GM19372 (cell line): ENCODE data around the gene MAP2K7.
"Not testable (repeated sequence)": the region's sequence is repeated elsewhere in the genome, so short reads cannot be mapped to it uniquely, and the experiment has no call there.

ENCODE experiments used
- ATAC-seq: cut with Tn5 transposase; IDR thresholded peaks from one replicate; pipeline ENCODE4 v1.9.1; 2021; ENCODE audit warnings: mild to moderate bottlenecking, low read depth, moderate library complexity; ENCODE audit not compliant: unreplicated experiment

Gene MAP2K7

GRCh38 chr19:7883105-7883504 is 20.6 kb upstream of the MAP2K7 start:
- ATAC-seq = no peak

- ATAC-seq = no peak
These were observed 19.7 kb upstream of the MAP2K7 start for GRCh38 chr19:7883796-7884570.

DNA sequence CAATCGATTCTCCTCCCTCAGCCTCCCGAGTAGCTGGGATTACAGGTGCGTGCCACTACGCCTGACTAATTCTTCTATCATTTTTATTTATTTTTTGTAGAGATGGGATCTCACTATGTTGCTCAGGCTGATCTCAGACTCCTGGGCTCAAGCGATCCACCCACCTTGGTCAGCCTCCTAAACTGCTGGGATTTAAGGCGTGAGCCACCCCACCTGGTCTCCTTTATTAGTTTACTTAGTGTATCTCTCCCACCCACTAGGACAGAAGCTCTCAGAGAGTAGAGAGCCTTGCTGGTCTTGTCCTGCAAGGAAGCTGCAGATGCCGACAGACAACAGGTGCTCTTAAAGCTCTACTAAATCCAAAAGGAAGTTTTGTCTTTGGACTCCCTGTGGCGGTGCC is 17.9 kb upstream of the MAP2K7 start:
- ATAC-seq = no peak

DNA sequence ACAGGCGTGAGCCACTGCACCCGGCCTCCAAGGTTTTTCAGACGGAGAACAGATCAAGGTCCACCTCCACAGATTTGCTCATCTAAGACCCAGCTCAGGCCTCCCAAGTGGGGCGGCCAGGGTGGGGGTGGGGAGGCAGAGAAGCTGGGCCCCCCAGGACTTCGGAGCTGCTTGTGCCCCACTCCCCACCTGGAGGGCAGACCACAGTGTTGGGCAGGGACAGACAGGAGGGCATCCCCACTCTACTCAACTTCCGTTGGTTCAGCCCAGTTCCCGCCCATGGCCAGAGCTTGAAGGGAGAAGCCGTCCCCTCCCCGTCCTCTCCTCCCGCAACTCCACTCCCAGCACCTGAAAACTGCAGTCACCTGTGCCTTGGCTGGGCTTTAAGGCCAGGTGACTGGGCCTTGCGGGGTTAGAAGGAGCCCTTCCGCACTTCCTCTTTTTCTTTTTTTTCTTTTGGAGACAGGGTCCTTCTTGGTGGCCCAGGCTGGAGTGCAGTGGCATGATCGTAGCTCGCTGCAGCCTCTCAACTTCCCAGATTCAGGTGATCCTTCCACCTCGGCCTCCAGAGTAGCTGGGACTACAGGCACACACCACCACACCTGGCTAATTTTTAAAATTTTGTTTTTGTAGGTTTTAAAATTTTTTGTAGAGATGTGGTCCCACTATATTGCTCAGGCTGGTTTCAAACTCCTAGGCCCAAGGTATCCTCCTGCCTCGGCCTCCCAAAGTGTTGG is 16.1 kb upstream of the MAP2K7 start:
- ATAC-seq = no peak

DNA sequence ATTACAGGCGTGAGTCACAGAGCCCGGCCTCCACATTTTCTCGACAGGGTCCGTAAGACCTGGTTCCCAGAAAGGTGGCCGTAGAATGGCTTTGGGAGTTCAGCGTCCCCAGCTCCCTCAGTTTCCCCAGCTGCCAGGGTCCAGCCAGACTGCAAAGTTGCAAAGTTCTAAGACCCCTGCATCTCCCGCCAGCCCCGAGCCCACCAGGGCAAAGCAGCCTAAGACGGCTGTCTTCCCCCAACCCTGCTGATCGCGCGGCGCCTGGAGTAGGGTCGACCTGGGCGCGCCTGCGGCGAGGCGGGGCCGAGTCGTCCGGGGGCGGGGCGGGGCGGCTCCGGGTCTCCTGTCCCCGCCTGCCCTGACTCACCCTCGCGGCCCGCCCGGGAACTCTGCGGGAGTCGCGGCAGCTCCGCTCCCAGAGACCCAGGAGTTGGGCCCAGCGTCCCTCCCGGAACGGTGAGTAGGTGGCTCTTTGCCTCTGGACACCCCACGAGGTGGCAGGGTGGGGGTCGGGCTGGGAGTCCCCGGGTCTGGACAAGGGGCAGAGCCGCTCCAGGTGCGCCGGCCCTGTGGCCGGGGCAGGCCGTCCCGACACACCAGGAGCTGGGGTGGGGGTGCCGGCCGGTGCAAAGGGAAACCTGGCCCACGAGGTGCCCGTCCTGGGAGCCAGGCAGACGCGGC is 15.4 kb upstream of the MAP2K7 start, which contains the start of gene LRRC8E:
TSS of gene LRRC8E (plus strand) at position 366 of the 681 bp plus-strand sequence. CDS start 7,094 bp downstream, outside the sequence.
- ATAC-seq = no peak

- no peak for ATAC-seq
These were observed 14.9 kb upstream of the MAP2K7 start for GRCh38 chr19:7888826-7889217.

DNA sequence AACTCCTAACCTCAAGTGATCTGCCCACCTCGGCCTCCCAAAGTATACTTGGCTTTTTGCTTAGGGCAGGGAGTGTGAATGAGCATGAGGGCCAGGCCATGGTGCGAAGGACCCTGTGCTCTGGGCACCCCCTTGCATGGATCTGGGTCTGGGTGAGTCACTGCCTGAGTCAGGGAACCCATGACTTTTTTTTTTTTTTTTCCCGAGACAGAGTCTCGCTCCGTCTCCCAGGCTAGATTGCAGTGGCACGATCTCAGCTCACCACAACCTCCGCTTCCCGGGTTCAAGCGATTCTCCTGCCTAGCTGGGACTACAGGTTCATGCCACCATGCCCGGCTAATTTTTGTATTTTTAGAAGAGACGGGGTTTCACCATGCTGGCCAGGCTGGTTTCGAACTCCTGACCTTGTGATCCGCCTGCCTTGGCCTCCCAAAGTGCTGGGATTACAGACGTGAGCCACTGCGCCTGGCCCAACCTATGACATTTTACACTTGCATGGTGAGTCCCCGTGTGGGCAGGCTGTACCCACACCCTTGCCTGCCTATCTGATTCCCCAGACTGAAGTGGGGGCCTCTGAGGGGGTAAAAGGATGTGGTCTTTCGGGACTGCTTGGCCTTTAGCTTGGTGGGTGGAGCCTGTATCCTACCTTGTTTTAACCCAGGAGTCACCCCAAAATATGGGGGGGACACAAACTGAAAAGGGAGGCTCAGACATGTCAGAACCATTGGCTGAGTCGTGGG is 10.1 kb upstream of the MAP2K7 start:
- ATAC-seq = not testable (repeated sequence)

GRCh38 chr19:7894612-7895309 is 8.9 kb upstream of the MAP2K7 start:
- ATAC-seq = no peak

DNA sequence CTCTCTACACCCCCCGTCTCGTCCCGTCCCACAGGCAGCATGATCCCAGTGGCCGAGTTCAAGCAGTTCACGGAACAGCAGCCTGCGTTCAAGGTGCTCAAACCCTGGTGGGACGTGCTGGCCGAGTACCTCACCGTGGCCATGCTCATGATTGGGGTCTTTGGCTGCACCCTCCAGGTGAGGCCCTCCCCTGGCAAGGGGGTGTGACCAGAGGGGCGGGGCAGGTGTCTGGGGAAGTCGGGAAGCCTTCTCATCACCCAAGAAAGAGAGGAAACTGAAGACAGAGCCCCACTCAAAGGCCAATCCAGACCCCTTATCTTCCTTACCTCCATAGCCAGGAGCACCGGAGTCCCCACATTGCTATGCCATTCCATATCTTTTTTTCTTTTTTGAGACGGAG is 8.1 kb upstream of the MAP2K7 start:
- ATAC-seq = no peak

GRCh38 chr19:7897292-7897691 is 6.4 kb upstream of the MAP2K7 start:
- no peak for ATAC-seq

- ATAC-seq = no peak
These were observed 4.7 kb upstream of the MAP2K7 start for GRCh38 chr19:7898967-7899366.

- no peak for ATAC-seq
These were observed 3.8 kb upstream of the MAP2K7 start for GRCh38 chr19:7899751-7900378.

DNA sequence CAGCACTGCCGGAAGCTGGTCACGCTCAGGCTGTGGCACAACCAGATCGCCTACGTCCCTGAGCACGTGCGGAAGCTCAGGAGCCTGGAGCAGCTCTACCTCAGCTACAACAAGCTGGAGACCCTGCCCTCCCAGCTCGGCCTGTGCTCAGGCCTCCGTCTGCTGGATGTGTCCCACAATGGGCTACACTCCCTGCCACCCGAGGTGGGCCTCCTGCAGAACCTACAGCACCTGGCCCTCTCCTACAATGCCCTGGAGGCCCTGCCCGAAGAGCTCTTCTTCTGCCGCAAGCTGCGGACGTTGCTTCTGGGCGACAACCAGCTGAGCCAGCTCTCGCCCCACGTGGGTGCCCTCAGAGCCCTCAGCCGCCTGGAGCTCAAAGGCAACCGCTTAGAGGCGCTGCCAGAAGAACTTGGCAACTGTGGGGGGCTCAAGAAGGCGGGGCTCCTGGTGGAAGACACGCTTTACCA is 3.2 kb upstream of the MAP2K7 start:
- no peak for ATAC-seq

DNA sequence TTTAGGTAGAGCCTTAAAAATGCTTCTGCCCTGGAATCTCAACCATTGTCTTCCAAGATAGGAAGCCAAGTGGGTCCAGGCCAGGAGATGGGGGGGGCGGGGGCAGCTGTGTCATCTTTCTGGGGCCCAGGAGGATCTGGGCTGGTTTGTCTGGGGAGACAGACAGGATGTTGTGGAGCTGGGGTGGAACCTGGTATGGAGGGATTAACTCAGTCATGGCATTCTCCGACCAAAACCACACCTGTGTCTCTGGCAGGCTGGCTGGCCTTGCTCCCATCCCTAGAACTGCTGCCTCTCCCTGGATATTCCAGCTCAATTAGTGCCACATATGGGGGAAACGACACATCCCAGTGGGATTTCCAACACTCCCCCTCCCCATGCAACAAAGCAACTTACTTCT is 2.7 kb upstream of the MAP2K7 start:
- no peak for ATAC-seq

DNA sequence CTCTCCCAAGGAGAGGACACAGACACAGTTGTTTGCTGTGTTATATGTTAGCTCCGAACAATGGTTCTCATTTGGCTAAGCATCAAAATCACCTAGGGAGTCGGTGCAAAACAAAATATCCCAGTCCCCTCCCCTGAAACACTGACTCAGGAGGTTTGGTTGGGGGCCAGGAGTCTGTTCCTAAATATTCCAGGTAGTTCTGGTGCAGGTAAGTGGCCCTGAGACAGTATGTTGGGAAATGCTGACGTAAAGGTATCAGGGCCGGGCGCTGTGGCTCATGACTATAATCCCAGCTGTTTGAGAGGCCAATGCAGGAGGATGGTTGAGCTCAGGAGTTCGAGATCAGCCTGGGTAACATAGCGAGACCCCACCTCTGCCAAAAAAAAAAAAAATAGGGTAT is 2.3 kb upstream of the MAP2K7 start:
- ATAC-seq = no peak

DNA sequence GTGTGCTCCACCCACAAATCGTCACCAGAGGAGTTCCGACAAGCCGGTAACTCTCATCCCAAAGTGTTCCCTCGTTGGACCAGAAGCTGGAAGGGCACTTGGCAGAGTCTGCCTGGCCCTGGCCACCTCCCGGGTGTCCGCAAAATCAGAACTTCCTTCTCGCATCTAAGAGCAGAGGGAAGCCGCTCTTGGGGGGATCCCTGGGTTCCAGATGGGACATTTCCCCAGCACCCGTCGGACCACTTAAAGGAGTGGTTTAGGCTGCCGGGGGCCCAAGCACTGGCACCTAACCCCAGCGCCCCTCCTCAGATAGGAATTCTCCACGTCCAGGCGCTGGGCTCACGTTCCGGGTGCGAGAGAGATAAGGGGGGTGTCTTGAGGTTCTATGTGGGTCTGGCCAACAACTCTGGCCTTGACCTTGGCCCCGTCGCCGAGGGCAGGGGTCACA is 857 bp upstream of the MAP2K7 start:
- no peak for ATAC-seq

DNA sequence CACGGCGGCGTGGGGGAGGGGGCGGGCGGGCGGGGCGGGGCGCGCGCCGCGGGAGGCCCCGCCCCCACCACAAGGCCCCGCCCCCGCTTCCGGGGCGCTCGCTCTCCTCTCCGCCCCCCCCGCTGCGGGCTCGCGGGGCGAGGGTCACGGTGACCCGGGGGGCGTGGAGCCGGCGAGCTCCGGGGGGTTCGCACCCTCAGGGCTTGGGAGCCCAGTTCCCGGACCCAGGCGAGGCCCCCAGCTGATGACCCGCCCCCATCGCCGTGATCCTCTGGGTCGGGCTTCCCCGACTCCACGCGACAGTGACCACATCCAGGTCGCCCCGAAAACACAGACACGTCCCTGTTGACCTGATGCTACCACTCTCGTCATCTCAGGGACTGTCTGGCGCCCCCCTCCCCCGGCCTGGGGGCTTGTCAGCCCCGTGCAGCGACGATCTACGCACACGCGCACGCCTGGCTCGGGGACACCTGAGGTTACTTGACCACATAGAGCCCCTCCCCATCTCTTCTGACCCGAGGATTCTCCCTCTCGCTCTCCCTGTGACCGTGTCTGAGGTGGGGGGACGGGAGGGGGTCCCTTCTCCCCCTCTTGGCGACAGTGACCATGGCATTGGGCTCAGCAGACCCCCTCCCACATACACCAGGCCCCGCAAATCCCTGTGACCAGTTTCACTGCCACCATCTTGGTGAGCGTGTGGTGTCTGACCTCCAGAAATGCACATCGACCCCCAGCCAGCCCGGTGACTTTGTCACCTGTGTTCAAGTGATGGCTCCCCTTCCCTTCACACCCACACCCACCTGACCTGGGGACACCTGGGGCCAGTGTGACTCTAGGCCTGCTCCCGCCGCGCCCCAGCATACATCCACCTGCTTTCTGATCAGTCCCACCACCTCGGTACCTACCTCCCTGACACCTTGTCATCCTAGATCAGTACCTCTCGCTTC is 670 bp downstream of the MAP2K7 start:
- ATAC-seq = peak; percentile 36

DNA sequence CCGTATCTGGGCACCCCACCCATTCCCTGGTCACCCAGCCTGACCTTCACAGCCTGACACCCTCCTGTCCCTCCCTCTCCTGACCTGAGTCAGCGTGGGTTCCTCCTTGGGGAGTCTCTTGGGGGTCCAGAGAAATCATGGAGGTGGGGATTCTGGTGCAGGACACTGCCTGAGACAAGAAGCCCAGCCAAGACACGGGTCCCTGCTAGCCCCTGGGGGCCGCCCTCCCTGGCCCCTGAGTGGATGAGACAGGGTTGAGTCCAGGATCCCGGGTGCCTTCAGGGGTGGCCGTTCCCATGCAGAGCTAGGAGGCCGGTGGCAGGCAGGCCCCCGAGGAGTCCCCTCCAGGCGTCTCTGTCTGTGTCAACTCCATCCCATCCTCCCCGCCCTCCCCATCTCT is 1.6 kb downstream of the MAP2K7 start:
- ATAC-seq = no peak
